Subcutaneous abdominal adipose tissue (tissue), 5 donors: Measurements from ENCODE around the gene MACROD2.
"Not testable (repeated sequence)": the region's sequence is repeated elsewhere in the genome, so short reads cannot be mapped to it uniquely, and the experiment has no call there.

Source experiments
- H3K27ac ChIP-seq: one replicate; pipeline ENCODE4 v1.7.0; 2013; ENCODE audit warnings: low read depth, mild to moderate bottlenecking, inconsistent platforms, low read length, moderate library complexity
- H3K27me3 ChIP-seq, 5 donors: one replicate each; pipeline ENCODE4 v1.7.0; 2013; ENCODE audit warnings: low read length in 5 of 5, inconsistent platforms in 1 of 5; ENCODE audit not compliant: control insufficient read depth in 5 of 5, insufficient read depth in 4 of 5
- H3K36me3 ChIP-seq, 5 donors: one replicate each; pipeline ENCODE4 v1.7.0; 2013; ENCODE audit warnings: low read length in 5 of 5; ENCODE audit not compliant: control insufficient read depth in 5 of 5, insufficient read depth in 5 of 5
- H3K4me1 ChIP-seq, 5 donors: one replicate each; pipeline ENCODE4 v1.7.0; 2013; ENCODE audit warnings: low read length in 5 of 5, mild to moderate bottlenecking in 3 of 5, moderate library complexity in 1 of 5; ENCODE audit not compliant: control insufficient read depth in 5 of 5, insufficient read depth in 5 of 5
- H3K4me3 ChIP-seq, 5 donors: one replicate each; pipeline ENCODE4 v1.7.0; 2013; ENCODE audit warnings: low read length in 5 of 5, low read depth in 1 of 5
- H3K9ac ChIP-seq, 5 donors: one replicate each; pipeline ENCODE4 v1.7.0; 2013; ENCODE audit warnings: low read length in 5 of 5, mild to moderate bottlenecking in 4 of 5, moderate library complexity in 3 of 5
- H3K9me3 ChIP-seq, 5 donors: one replicate each; pipeline ENCODE4 v1.7.0; 2013; ENCODE audit warnings: low read length in 5 of 5; ENCODE audit not compliant: control insufficient read depth in 5 of 5
- donor health status: healthy.
- donor health status: healthy.
- donor health status: healthy.
- donor health status: healthy.
- donor health status: healthy.

The MACROD2 gene

DNA sequence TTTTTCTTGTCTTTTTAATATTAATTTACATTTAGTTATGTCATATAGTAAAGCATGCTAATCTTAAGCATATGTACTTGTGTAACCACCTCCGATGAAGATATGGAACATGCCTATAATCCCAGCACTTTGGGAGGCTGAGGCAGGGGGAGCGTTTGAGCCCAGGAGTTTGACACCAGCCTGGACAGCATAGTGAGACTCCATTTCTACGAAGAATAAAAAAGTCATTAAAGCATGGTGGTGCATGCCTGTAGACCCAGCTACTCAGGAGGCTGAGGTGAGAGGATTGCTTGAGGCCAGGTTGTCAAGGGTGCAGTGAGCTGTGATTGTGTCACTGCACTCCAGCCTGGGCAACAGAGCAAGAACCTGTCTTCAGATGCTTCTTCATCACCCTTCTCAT lies 970.9 kb downstream of the MACROD2 start:
- Histone ChIP-seq H3K9ac (no peak overlapping the region), H3K4me3 (no peak overlapping the region), H3K27me3 (no peaks in the 10 kb centered on the region), H3K4me1 (no peaks in the 10 kb centered on the region), H3K36me3 (no peaks in the 10 kb centered on the region), H3K27ac (no peak overlapping the region), H3K9me3 (no peaks in the 10 kb centered on the region)

DNA sequence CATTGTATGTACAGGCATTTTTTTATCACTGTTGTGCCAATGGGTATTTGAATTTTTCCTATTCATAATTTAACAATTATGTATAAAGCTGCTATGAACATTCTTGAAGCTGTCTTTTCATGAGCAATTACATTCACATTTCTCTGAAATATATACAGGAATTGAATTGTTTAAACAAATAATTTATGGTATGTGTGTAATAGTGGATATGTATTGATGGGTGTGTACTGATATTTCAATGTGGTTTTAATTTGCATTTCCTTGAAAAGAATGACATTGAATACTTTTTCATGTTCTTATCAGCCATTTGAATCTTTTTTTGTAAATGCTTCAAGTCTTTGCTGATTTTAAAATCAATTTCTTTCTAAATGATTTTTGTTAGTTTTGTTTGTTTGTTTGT lies 971.5 kb downstream of the MACROD2 start:
- no peaks in the 10 kb centered on the region for H3K36me3 ChIP-seq
- H3K9me3 ChIP-seq = no peaks in the 10 kb centered on the region
- no peak overlapping the region for H3K9ac ChIP-seq
- H3K27ac ChIP-seq = no peak overlapping the region
- no peak overlapping the region for H3K4me3 ChIP-seq
- no peaks in the 10 kb centered on the region for H3K4me1 ChIP-seq
- no peaks in the 10 kb centered on the region for H3K27me3 ChIP-seq

DNA sequence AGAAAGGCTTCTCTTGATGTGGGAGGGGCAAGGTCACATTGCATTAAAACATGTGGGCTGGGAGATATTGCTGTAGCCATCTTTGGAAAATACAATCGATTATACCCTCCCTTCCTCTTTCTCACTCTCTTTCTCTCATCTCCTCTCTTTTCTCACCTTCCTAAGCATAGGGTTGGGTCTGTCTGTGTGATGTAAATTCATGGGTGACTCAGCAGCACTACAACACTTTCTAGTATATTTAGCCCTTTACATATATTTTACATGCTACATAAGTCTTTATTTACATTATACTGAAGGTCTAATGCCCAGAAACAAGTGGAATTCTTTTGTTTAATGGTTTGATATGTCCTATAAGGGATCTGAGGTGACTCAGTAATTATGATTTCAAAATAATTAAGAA lies 976.9 kb downstream of the MACROD2 start:
- H3K27me3 ChIP-seq = no peaks in the 10 kb centered on the region
- peaks cover 0 to 2% (median 0%) of the 10 kb centered on the region in 5 donors for H3K9me3 ChIP-seq
- H3K27ac ChIP-seq = no peak overlapping the region
- no peak overlapping the region for H3K4me3 ChIP-seq
- H3K36me3 ChIP-seq = no peaks in the 10 kb centered on the region
- H3K9ac ChIP-seq = no peak overlapping the region
- no peaks in the 10 kb centered on the region for H3K4me1 ChIP-seq

DNA sequence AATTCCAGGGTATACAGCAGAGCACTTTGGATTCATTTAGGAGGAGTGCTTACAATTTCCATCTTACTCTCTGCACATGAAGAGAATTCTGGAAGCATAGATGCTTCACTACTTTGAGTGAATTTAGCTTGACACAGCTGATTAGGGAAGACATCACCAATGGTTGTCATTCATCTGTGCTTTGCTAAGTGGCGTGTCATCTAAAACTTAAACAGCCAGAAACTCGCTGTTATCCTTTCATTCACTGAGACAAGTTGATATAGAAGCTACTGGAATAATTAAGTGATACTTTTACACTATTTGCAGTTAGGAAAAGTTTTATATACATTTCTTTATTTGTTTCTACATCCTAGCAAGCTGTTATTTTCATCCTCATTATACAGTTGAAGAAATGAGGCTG lies 977.4 kb downstream of the MACROD2 start:
- no peak overlapping the region for H3K27ac ChIP-seq
- peaks cover 0 to 2% (median 0%) of the 10 kb centered on the region in 5 donors for H3K9me3 ChIP-seq
- H3K9ac ChIP-seq = no peak overlapping the region
- H3K4me1 ChIP-seq = no peaks in the 10 kb centered on the region
- no peak overlapping the region for H3K4me3 ChIP-seq
- H3K36me3 ChIP-seq = no peaks in the 10 kb centered on the region
- no peaks in the 10 kb centered on the region for H3K27me3 ChIP-seq

DNA sequence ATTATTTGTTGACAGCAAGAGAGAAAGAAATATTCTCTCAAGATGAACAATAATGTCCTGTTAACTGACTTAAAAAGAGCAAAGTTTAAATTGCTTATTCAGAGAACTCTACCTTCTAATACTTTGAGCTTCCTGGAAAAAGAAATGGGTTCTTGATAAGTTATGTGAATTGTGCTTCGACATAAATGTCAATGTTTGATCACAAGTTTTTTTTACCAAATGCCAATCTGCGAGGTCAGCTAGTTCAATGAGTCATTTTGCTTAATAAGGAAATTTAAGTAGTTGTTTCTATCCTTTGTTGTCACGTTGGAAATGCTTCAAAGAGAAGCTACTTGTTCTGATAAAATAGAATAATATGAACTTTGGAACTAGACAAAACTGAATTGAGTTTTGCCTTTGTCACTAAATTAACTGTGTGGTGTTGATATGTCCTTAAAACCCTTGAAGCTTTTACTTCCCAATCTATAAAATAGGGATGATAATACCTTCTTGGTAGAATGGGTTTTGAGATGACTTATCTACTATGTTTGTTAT lies 984.2 kb downstream of the MACROD2 start:
- H3K36me3 ChIP-seq = no peaks in the 10 kb centered on the region
- no peak overlapping the region for H3K9ac ChIP-seq
- no peaks in the 10 kb centered on the region for H3K4me1 ChIP-seq
- H3K9me3 ChIP-seq = peaks cover 0 to 10% (median 3%) of the 10 kb centered on the region in 5 donors
- no peak overlapping the region for H3K27ac ChIP-seq
- no peak overlapping the region for H3K4me3 ChIP-seq
- no peaks in the 10 kb centered on the region for H3K27me3 ChIP-seq

DNA sequence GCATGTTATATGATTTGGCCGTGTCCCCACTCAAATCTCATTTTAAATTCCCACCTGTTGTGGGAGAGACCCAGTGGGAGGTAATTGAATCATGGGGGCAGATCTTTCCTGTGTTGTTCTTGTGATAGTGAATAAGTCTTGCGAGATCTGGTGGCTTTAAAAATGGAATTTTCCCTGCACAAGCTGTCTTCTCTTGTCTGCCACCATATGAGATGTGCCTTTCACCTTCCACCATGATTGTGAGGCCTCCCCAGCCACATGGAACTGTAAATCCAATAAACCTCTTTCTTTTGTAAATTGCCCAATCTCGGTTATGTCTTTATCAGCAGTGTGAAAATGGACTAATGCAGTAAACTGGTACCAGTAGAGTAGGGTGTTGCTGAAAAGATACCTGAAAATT lies 986.2 kb downstream of the MACROD2 start:
- not testable (repeated sequence) for H3K27me3 ChIP-seq, H3K36me3 ChIP-seq, H3K27ac ChIP-seq, H3K9ac ChIP-seq, H3K4me3 ChIP-seq, H3K4me1 ChIP-seq
- H3K9me3 ChIP-seq = peaks cover 0 to 10% (median 3%) of the 10 kb centered on the region in 5 donors

DNA sequence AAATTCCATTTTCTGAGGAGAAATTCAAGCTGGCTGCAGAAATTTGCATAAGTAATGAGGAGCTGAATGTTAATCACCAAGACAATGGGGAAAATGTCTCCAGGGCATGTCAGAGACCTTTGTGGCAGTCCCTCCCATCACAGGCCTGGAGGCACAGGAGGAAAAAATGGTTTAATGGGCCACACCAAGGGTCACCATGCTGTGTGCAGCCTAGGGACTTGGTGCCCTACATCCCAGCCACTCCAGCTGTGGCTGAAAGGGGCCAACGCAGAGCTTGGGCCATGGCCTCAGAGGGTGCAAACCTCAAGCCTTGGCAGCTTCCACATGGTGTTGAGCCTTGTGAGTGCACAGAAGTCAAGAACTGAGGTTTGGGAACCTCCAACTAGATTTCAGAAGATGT lies 987.0 kb downstream of the MACROD2 start:
- not testable (repeated sequence) for H3K36me3 ChIP-seq, H3K9ac ChIP-seq, H3K27ac ChIP-seq, H3K4me3 ChIP-seq, H3K4me1 ChIP-seq, H3K27me3 ChIP-seq
- H3K9me3 ChIP-seq = peaks cover 0 to 10% (median 3%) of the 10 kb centered on the region in 5 donors

DNA sequence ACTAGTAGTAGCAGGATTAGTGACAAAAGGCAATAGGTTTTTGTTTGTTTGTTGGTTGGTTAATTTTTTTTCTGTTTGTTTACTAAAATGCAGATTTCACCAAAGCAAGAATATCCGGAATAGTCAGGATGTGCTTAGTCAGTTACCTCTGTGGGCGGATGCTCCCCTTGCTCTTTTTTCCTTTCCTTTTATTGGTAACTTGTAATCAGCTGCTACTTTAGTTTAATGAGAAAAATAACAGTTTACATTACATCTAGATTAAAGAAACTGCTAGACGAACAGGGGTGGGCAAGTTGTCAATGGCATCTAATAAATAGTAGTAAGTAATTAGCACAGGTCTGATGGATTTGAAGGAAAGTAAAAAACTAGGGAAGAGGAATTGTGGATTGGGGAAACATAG lies 989.0 kb downstream of the MACROD2 start:
- H3K9ac ChIP-seq = no peak overlapping the region
- H3K4me3 ChIP-seq = no peak overlapping the region
- no peak overlapping the region for H3K27ac ChIP-seq
- H3K4me1 ChIP-seq = no peaks in the 10 kb centered on the region
- peaks cover 0 to 10% (median 3%) of the 10 kb centered on the region in 5 donors for H3K9me3 ChIP-seq
- H3K36me3 ChIP-seq = no peaks in the 10 kb centered on the region
- H3K27me3 ChIP-seq = no peaks in the 10 kb centered on the region

DNA sequence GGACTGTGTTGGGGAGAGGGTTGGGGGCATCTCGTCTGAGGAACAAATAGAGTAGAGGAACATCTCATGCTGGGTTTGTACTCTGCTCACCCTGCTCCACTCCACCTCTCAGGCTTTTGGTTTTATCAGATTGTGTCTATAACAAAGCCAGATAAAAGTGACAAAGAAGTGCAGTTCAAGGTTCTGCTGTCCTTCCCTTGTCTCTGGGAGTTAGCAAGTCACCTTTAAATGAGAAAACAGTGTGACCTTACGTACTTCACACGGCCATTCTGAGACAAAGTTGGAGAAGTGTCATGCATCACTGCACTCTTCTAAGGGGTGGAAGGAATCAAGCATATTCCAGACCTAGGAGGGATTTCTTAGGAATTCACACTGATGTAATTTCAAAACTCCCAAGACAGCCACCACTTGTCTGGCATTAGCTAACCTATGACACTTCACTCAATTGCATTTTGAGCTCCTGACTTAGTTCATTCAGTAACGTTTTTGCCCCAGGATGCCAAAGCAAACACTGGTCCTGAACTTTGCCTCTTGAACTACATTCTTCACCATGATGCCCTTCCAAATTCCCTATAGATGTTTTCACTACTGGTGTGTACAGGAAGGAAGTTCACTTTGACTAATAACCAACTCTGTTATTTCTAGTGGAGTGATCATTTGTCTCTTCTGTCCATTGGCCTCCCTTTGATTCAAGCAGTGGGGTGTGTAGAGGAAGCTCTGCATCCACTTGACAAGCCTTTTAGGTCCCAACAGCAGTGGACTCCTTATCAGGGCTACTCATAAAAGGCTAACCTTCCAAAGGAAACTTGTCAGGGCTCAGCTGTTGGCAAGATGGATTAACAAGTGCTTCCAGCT lies 989.7 kb downstream of the MACROD2 start:
- H3K36me3 ChIP-seq = no peaks in the 10 kb centered on the region
- H3K27ac ChIP-seq = no peak overlapping the region
- no peaks in the 10 kb centered on the region for H3K27me3 ChIP-seq
- peaks cover 0 to 10% (median 3%) of the 10 kb centered on the region in 5 donors for H3K9me3 ChIP-seq
- no peak overlapping the region for H3K4me3 ChIP-seq
- H3K4me1 ChIP-seq = no peaks in the 10 kb centered on the region
- no peak overlapping the region for H3K9ac ChIP-seq

DNA sequence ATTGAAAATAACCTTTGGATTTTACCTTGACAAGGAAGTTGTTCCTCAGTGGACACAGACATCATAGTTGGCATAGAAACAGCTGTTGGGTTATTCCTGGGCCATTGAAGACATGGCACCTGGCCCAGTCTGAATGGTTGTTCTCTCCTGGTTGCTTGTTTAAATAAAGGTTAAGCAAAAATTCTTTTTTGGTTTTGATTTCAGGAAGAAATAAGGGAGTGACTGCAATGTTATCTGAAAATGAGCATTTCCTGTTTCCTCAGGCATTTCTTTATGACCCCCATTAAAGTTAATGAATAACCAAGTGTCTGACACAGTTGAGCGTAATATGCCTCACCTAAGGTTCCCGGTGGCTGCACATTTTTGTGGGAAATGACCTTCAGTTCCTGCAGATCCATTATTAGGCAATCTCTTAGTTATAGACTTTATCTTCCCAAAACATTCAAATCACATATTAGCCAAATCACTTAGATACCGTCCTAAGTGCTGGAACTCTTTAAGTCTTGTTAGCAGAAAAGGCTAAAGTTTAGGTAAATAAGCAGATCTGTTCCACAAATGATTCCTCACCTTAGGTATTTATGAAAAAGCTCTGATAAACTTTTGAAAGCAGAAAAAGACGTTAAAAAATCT lies 990.8 kb downstream of the MACROD2 start:
- H3K27ac ChIP-seq = no peak overlapping the region
- H3K36me3 ChIP-seq = no peaks in the 10 kb centered on the region
- no peaks in the 10 kb centered on the region for H3K4me1 ChIP-seq
- H3K4me3 ChIP-seq = no peak overlapping the region
- peaks cover 0 to 10% (median 3%) of the 10 kb centered on the region in 5 donors for H3K9me3 ChIP-seq
- H3K27me3 ChIP-seq = no peaks in the 10 kb centered on the region
- no peak overlapping the region for H3K9ac ChIP-seq
